HepG2 (cell line): Measurements from ENCODE around the gene TNNI2. TPM values are rescaled to one million over a fixed set of nuclear protein-coding genes. Genes with fewer than 3 reads are reported as not detected.

Experiments used
- ATAC-seq: fragments of 200-7000 bp; cut with Tn5 transposase; 3 replicates; pipeline ENCODE4 v1.9.1; 2020; ENCODE audit warnings: mild to moderate bottlenecking, moderate library complexity
- BruUV-seq: library from RNA; stranded (reverse); fragments of 400-500 nt; replicated peaks from 2 replicates; lab custom pipeline; 2021; lab: Mats Ljungman, UMichigan
- CTCF ChIA-PET: fragments of 300-600 bp; formaldehyde crosslinking; extraction: SDS; loops from one replicate; lab custom pipeline; 2021; ENCODE audit warnings: low total read pairs, inconsistent platforms, low intra/inter-chr PET ratio; lab: Yijun Ruan, JAX
- POLR2A ChIA-PET: fragments of 350-600 bp; sonication (Branson Sonifier 250); formaldehyde crosslinking; loops from one replicate; lab custom pipeline; 2020; ENCODE audit warnings: antibody characterized with exemption, inconsistent platforms; lab: Yijun Ruan, JAX
- DNase-seq: peaks from one replicate; pipeline ENCODE4 v3.0.0-alpha.2; 2015; ENCODE audit warnings: low spot score
- FAIRE-seq: peaks from 3 replicates; lab custom pipeline; 2011; peaks lifted over from hg19 to GRCh38; lab: Jason Lieb, UNC
- H2AFZ ChIP-seq: one replicate; pipeline ENCODE4 v1.6.1; 2011; ENCODE audit warnings: low read length, inconsistent platforms
- H3K27ac ChIP-seq: fragments of 300-600 bp; 3 replicates; pipeline ENCODE4 v1.8.0; 2011; ENCODE audit warnings: mixed run types, mild to moderate bottlenecking, mixed read lengths, low read length, inconsistent platforms; ENCODE audit not compliant: insufficient read depth; ENCODE audit errors: extremely low read length
- H3K27me3 ChIP-seq, 2 experiments: fragments of 200-600 bp in 1 of 2; 2 replicates in 1 of 2; 3 replicates in 1 of 2; pipeline versions ENCODE4 v1.6.0 to v1.8.0; 2011; ENCODE audit warnings: low read length in 2 of 2, mild to moderate bottlenecking in 2 of 2, moderate library complexity in 2 of 2, inconsistent platforms in 1 of 2; ENCODE audit not compliant: insufficient read depth in 2 of 2, control insufficient read depth in 1 of 2
- H3K36me3 ChIP-seq, 2 experiments: fragments of 200-600 bp in 1 of 2; replicated peaks in 1 of 2; 2 replicates in 1 of 2; 3 replicates in 1 of 2; pipeline versions ENCODE4 v1.5.1 to v1.8.0; 2011; ENCODE audit warnings: low read length in 2 of 2, inconsistent platforms in 1 of 2; ENCODE audit not compliant: insufficient read depth in 2 of 2, control insufficient read depth in 1 of 2
- H3K4me1 ChIP-seq: 2 replicates; pipeline ENCODE4 v1.5.1; 2012; ENCODE audit warnings: low read length, inconsistent platforms; ENCODE audit not compliant: insufficient read depth
- H3K4me2 ChIP-seq: 2 replicates; pipeline ENCODE4 v1.6.0; 2011; ENCODE audit warnings: low read depth, low read length, inconsistent platforms
- H3K4me3 ChIP-seq, 3 experiments: fragments of 200-600 bp in 1 of 3; sonication (generic), shearing (Covaris generic) in 1 of 3; replicated peaks in 1 of 3; 2 replicates each; pipeline ENCODE4 v1.5.1; 2011 to 2016; ENCODE audit warnings: low read length in 3 of 3, inconsistent platforms in 2 of 3, low read depth in 2 of 3, mild to moderate bottlenecking in 2 of 3, control low read depth in 1 of 3, mixed read lengths in 1 of 3; ENCODE audit not compliant: insufficient read depth in 1 of 3
- H3K79me2 ChIP-seq: one replicate; pipeline ENCODE4 v1.6.1; 2011; ENCODE audit warnings: low read length, inconsistent platforms; ENCODE audit not compliant: insufficient read depth
- H3K9ac ChIP-seq: 2 replicates; pipeline ENCODE4 v1.6.0; 2011; ENCODE audit warnings: mild to moderate bottlenecking, low read depth, low read length, inconsistent platforms; ENCODE audit not compliant: insufficient read depth
- H3K9me3 ChIP-seq: 2 replicates; pipeline ENCODE4 v1.5.1; 2012; ENCODE audit warnings: mild to moderate bottlenecking, low read length
- H4K20me1 ChIP-seq: 2 replicates; pipeline ENCODE4 v1.6.0; 2011; ENCODE audit warnings: inconsistent platforms, mild to moderate bottlenecking, low read length, moderate library complexity; ENCODE audit not compliant: insufficient read depth
- ATF7-NPFF ChIP-seq: sonication (generic); formaldehyde crosslinking; IDR thresholded peaks from 2 replicates; pipeline ENCODE4 v1.8.1; 2023; ENCODE audit warnings: mild to moderate bottlenecking, low read depth, missing genetic modification reagents, moderate library complexity
- CHD4 ChIP-seq: fragments of 200-600 bp; sonication (generic); IDR thresholded peaks from 2 replicates; pipeline ENCODE4 v1.7.0; 2017; ENCODE audit warnings: mild to moderate bottlenecking, low read length, borderline replicate concordance
- HDAC6 ChIP-seq: fragments of 200-600 bp; sonication (generic); IDR thresholded peaks from 2 replicates; pipeline ENCODE4 v1.7.0; 2017; ENCODE audit warnings: mild to moderate bottlenecking, antibody characterized with exemption, low read length, low read depth
- HNRNPL ChIP-seq: fragments of 200-400 bp; formaldehyde crosslinking; IDR thresholded peaks from 2 replicates; pipeline ENCODE4 v1.6.1; 2017; ENCODE audit warnings: mild to moderate bottlenecking, low read depth, low read length
- KLF13 ChIP-seq: sonication (generic); formaldehyde crosslinking; IDR thresholded peaks from 2 replicates; pipeline ENCODE4 v1.4.0; 2020; ENCODE audit warnings: mild to moderate bottlenecking, missing genetic modification reagents
- SMAD1 ChIP-seq: sonication (generic); formaldehyde crosslinking; IDR thresholded peaks from 2 replicates; pipeline ENCODE4 v1.4.0; 2020; ENCODE audit warnings: missing genetic modification reagents, low read depth, mild to moderate bottlenecking, borderline replicate concordance
- SNAI1 ChIP-seq: sonication (generic); formaldehyde crosslinking; IDR thresholded peaks from 2 replicates; pipeline ENCODE4 v1.5.0; 2020; ENCODE audit warnings: mild to moderate bottlenecking, missing genetic modification reagents, borderline replicate concordance
- SNAPC4 ChIP-seq: sonication (generic); formaldehyde crosslinking; IDR thresholded peaks from 2 replicates; pipeline ENCODE4 v1.4.0; 2020; ENCODE audit warnings: mild to moderate bottlenecking, missing genetic modification reagents
- TRIM22 ChIP-seq: fragments of 450-650 bp; IDR thresholded peaks from 2 replicates; pipeline ENCODE4 v1.6.1; 2017
- UBTF ChIP-seq: sonication (generic); formaldehyde crosslinking; IDR thresholded peaks from 2 replicates; pipeline ENCODE4 v1.4.0; 2020; ENCODE audit warnings: mild to moderate bottlenecking, missing genetic modification reagents
- ZBTB38 ChIP-seq: sonication (generic); formaldehyde crosslinking; IDR thresholded peaks from 2 replicates; pipeline ENCODE4 v1.5.1; 2020; ENCODE audit warnings: mild to moderate bottlenecking, missing genetic modification reagents
- ZKSCAN5 ChIP-seq: sonication (generic); formaldehyde crosslinking; IDR thresholded peaks from 2 replicates; pipeline ENCODE4 v1.5.1; 2020; ENCODE audit warnings: mild to moderate bottlenecking, missing genetic modification reagents
- ZNF350 ChIP-seq: sonication (generic); formaldehyde crosslinking; IDR thresholded peaks from 2 replicates; pipeline ENCODE4 v1.4.0; 2020; ENCODE audit warnings: mild to moderate bottlenecking, low read depth, missing genetic modification reagents, borderline replicate concordance
- ZNF83 ChIP-seq: sonication (generic); formaldehyde crosslinking; IDR thresholded peaks from 2 replicates; pipeline ENCODE4 v1.4.0; 2020; ENCODE audit warnings: missing genetic modification reagents, mild to moderate bottlenecking, borderline replicate concordance
- WGBS: methylation state at CpG from one replicate; pipeline ENCODE4 v1.1.6; 2017; ENCODE audit warnings: low lambda C conversion rate; 5-methylcytosine and 5-hydroxymethylcytosine counted together
- in situ Hi-C: cut with HindIII; loops from 2 replicates; pipeline ENCODE4 v1.10.0; 2017; ENCODE audit warnings: low pct_unique_long_range_greater_than_20kb; ENCODE audit not compliant: extremely low pct_ligation_motif_present
- intact Hi-C: fragments of 100-400 bp; cut with micrococcal nuclease; formaldehyde crosslinking; loops from one replicate; pipeline ENCODE4 v1.10.0; 2022; ENCODE audit not compliant: unreplicated experiment
- polyA plus RNA-seq, 8 experiments: library from polyadenylated mRNA; depleted of rRNA in 3 of 8; stranded (reverse) in 7 of 8; unstranded in 1 of 8; fragments of >200 nt; fragmentation: Illumina TruSeq in 4 of 8; extraction: Trizol in 4 of 8; gene quantifications; 2 replicates each; pipeline versions ENCODE4 v1.2.1 to v1.2.3, GENCODE V29; 2011 to 2016; ENCODE audit warnings: low read depth in 4 of 8, missing spikeins in 1 of 8, mixed read lengths in 1 of 8; ENCODE audit not compliant: insufficient read depth in 1 of 8
- total RNA-seq, 5 experiments: library from RNA; depleted of rRNA; stranded (reverse); fragments of >200 nt; fragmentation: Illumina TruSeq; extraction: Trizol; gene quantifications; 2 replicates each; pipeline ENCODE4 v1.2.3, GENCODE V29; 2016; ENCODE audit warnings: low read depth in 1 of 5

The TNNI2 gene
- total and polyA plus RNA-seq, 2 of the 13 experiments (the other 11 are each of a cell fraction or from before 2014, with no cell fraction given): 7.2 to 12.0 TPM

GRCh38 chr11:1840780-1841480 is 2.1 kb downstream of the TNNI2 start:
- no TSS peak for BruUV-seq
- 78% methylated on average over 14 of the region's 37 CpGs for WGBS
- Histone ChIP-seq H2AFZ (no peak overlapping the region), H3K4me1 (peaks cover 71% of the 10 kb centered on the region), H3K36me3 (no peaks in the 10 kb centered on the region), H3K9ac (no peak overlapping the region), H3K27me3 (peaks cover 8 to 43% of the 10 kb centered on the region in 2 experiments; a peak in 4 of 5 replicates), H3K9me3 (no peaks in the 10 kb centered on the region), H3K27ac (no peak overlapping the region), H3K4me2 (no peak overlapping the region), H4K20me1 (no peaks in the 10 kb centered on the region), H3K4me3 (no peak overlapping the region)
- in situ Hi-C loops: loop anchor here (5.0 kb wide), 1 partner anchor 311 kb away; no protein-coding TSS in a partner anchor
- CTCF ChIA-PET: no interaction called here
- no peak for FAIRE-seq
- no peak for DNase-seq
- no peak for ATAC-seq
- TF ChIP-seq ZNF83 (CRISPR knock-in tag) (no peak), KLF13 (CRISPR knock-in tag) (no peak), UBTF (CRISPR knock-in tag) (no peak), ZNF350 (no peak), SMAD1 (CRISPR knock-in tag) (no peak), ZKSCAN5 (CRISPR knock-in tag) (peak; percentile 70; the same call in 1 of the 2 replicates), ATF7-NPFF (CRISPR knock-in tag) (no peak), SNAPC4 (no peak), TRIM22 (no peak), SNAI1 (CRISPR knock-in tag) (no peak), ZBTB38 (peak; percentile 37; the same call in 1 of the 2 replicates), CHD4 (no peak), HDAC6 (no peak), HNRNPL (0 out of 2 replicates have a peak, but pooled peaks have one; percentile 33)
- TF ChIP-seq, all 625 proteins: peak for 3
- intact Hi-C loops: no loop called here
- POLR2A ChIA-PET: no interaction called here
- H3K79me2 ChIP-seq: no peaks in the 10 kb centered on the region
